ENCODE results near the gene FOXC2. TPM values are rescaled to one million over a fixed set of nuclear protein-coding genes. Genes with fewer than 3 reads are reported as not detected.

The FOXC2 gene
- total and polyA plus RNA-seq, 7 donors, result under 0.01 to 0.81 (median 0.39) TPM; not detected in 1

- Histone ChIP-seq H3K4me1 (no peaks in the 10 kb centered on the region), H3K27me3 (no peaks in the 10 kb centered on the region)
Observed at GRCh38 chr16:86537486-86537885, 29.1 kb upstream of the FOXC2 start.

GRCh38 chr16:86538196-86538780, 28.3 kb upstream of the FOXC2 start:
- Histone ChIP-seq H3K27me3 (no peaks in the 10 kb centered on the region), H3K9me3 (no peaks in the 10 kb centered on the region), H3K4me1 (no peaks in the 10 kb centered on the region), H3K36me3 (peaks cover 17 to 79% (median 44%) of the 10 kb centered on the region in 4 donors), H3K27ac (no peak overlapping the region), H3K4me3 (no peak overlapping the region)
- TF ChIP-seq CTCF (IDR thresholded peaks at IDR 0.05), result no peak
- no peak for TF ChIP-seq EP300 (IDR thresholded peaks at IDR 0.05)
- TF ChIP-seq POLR2AphosphoS5 (IDR thresholded peaks at IDR 0.05), result no peak
- no peak for TF ChIP-seq POLR2A (IDR thresholded peaks at IDR 0.05)
- intact Hi-C loops (cut with DNase I), result no loop called here
- 94 to 96% methylated on average over 17 of the region's 17 CpGs for WGBS, 2 donors
- DNase-seq, result peak; percentile 57

More at GRCh38 chr16:86537486-86537885, 29.1 kb upstream of the FOXC2 start:
- peak; percentile 6 for DNase-seq
- intact Hi-C loops (cut with DNase I), result no loop called here
- TF ChIP-seq POLR2A (IDR thresholded peaks at IDR 0.05) (no peak), CTCF (IDR thresholded peaks at IDR 0.05) (no peak)
- 97 to 98% methylated on average over 4 of the region's 4 CpGs for WGBS, 2 donors
- H3K27ac ChIP-seq, result no peak overlapping the region
- H3K36me3 ChIP-seq, result peaks cover 17 to 76% (median 41%) of the 10 kb centered on the region in 4 donors
- no peaks in the 10 kb centered on the region for H3K9me3 ChIP-seq
- no peak overlapping the region for H3K4me3 ChIP-seq

GRCh38 chr16:86540894-86541293, 25.7 kb upstream of the FOXC2 start:
- intact Hi-C loops (cut with DNase I), result no loop called here
- no peaks in the 10 kb centered on the region for H3K4me1 ChIP-seq
- no peak overlapping the region for H3K4me3 ChIP-seq
- no peak for DNase-seq
- H3K27me3 ChIP-seq, result no peaks in the 10 kb centered on the region
- no peaks in the 10 kb centered on the region for H3K9me3 ChIP-seq
- H3K36me3 ChIP-seq, result peaks cover 17 to 95% (median 50%) of the 10 kb centered on the region in 4 donors
- TF ChIP-seq EP300 (IDR thresholded peaks at IDR 0.05), result no peak
- no peak for TF ChIP-seq CTCF (IDR thresholded peaks at IDR 0.05)
- no peak for TF ChIP-seq POLR2A (IDR thresholded peaks at IDR 0.05)
- no peak for TF ChIP-seq POLR2AphosphoS5 (IDR thresholded peaks at IDR 0.05)
- 85 to 91% methylated on average over 6 of the region's 6 CpGs for WGBS, 2 donors
- H3K27ac ChIP-seq, result no peak overlapping the region

- Histone ChIP-seq H3K4me3 (no peak overlapping the region), H3K4me1 (no peaks in the 10 kb centered on the region), H3K9me3 (no peaks in the 10 kb centered on the region), H3K27ac (no peak overlapping the region), H3K27me3 (no peaks in the 10 kb centered on the region), H3K36me3 (peaks cover 17 to 95% (median 53%) of the 10 kb centered on the region in 4 donors)
- TF ChIP-seq CTCF (IDR thresholded peaks at IDR 0.05) (no peak), POLR2AphosphoS5 (IDR thresholded peaks at IDR 0.05) (no peak), POLR2A (IDR thresholded peaks at IDR 0.05) (no peak), EP300 (IDR thresholded peaks at IDR 0.05) (no peak)
- peak; percentile 26 for DNase-seq
- intact Hi-C loops (cut with DNase I), result no loop called here
- 94 to 95% methylated on average over 11 of the region's 11 CpGs for WGBS, 2 donors
Observed at GRCh38 chr16:86541560-86541959, 25.1 kb upstream of the FOXC2 start.

Data from sigmoid colon (tissue), 7 donors.